K562 (cell line): ENCODE data around the gene DEGS2. TPM values are rescaled to one million over a fixed set of nuclear protein-coding genes. Genes with fewer than 3 reads are reported as not detected.
A peak's percentile ranks its signal among the peaks of the same experiment; 100 is the strongest.

ENCODE experiments used
- BCOR ChIP-seq: fragments of 450-650 bp; IDR thresholded peaks from 2 replicates; pipeline ENCODE4 v1.6.1; 2016
- CBFB ChIP-seq: sonication (generic); formaldehyde crosslinking; IDR thresholded peaks from 2 replicates; pipeline ENCODE4 v1.4.0; 2020; ENCODE audit warnings: mild to moderate bottlenecking, missing genetic modification reagents
- CHD1 ChIP-seq: fragments of 200-600 bp; sonication (generic); IDR thresholded peaks from one replicate; pipeline ENCODE4 v1.6.1; 2012; ENCODE audit warnings: mild to moderate bottlenecking, moderate library complexity, low read length, inconsistent platforms
- CREB5 ChIP-seq: fragments of 250-450 bp; sonication (Bioruptor Pico); IDR thresholded peaks from 2 replicates; pipeline ENCODE4 v1.5.0; 2020; ENCODE audit warnings: mild to moderate bottlenecking
- CREM ChIP-seq: IDR thresholded peaks from 2 replicates; pipeline ENCODE4 v1.6.1; 2014; ENCODE audit warnings: antibody characterized with exemption, low read depth
- ELF4 ChIP-seq: fragments of 450-650 bp; formaldehyde crosslinking; IDR thresholded peaks from 2 replicates; pipeline ENCODE4 v1.4.0; 2022; ENCODE audit warnings: missing genetic modification characterization
- ELK1 ChIP-seq: sonication (generic); formaldehyde crosslinking; IDR thresholded peaks from 2 replicates; pipeline ENCODE4 v1.8.1; 2022; ENCODE audit warnings: missing genetic modification reagents
- ERF ChIP-seq: fragments of 450-650 bp; formaldehyde crosslinking; IDR thresholded peaks from 2 replicates; pipeline ENCODE4 v1.4.0; 2020; ENCODE audit warnings: mild to moderate bottlenecking, mixed read lengths
- FOSL1 ChIP-seq: fragments of 200-800 bp; sonication (Bioruptor generic); conservative IDR thresholded peaks from 2 replicates; pipeline ENCODE4 v1.6.1; 2016; ENCODE audit warnings: missing genetic modification characterization, missing compliant biosample characterization
- HMGXB4 ChIP-seq: sonication (generic); formaldehyde crosslinking; IDR thresholded peaks from 2 replicates; pipeline ENCODE4 v1.8.1; 2023; ENCODE audit warnings: mild to moderate bottlenecking, missing genetic modification reagents
- KDM4B ChIP-seq, 2 experiments: fragments of 450-650 bp in 1 of 2; sonication (generic) in 1 of 2; IDR thresholded peaks; 2 replicates each; pipeline ENCODE4 v1.6.1; 2016 to 2017; ENCODE audit warnings: borderline replicate concordance in 2 of 2, antibody characterized with exemption in 1 of 2, low read depth in 1 of 2, mild to moderate bottlenecking in 1 of 2
- MAFK ChIP-seq: IDR thresholded peaks from 2 replicates; pipeline ENCODE4 v1.6.1; 2011; ENCODE audit warnings: low read length, improper control_type of control experiment
- NCOR1 ChIP-seq: fragments of 450-650 bp; IDR thresholded peaks from 2 replicates; pipeline ENCODE4 v1.6.1; 2016; ENCODE audit warnings: mild to moderate bottlenecking, moderate library complexity
- NFE2L1 ChIP-seq: fragments of 450-650 bp; IDR thresholded peaks from 2 replicates; pipeline ENCODE4 v1.6.1; 2016; ENCODE audit warnings: missing genetic modification characterization, low read depth, mild to moderate bottlenecking, missing compliant biosample characterization, moderate library complexity, borderline replicate concordance
- SP2 ChIP-seq: IDR thresholded peaks from 2 replicates; pipeline ENCODE4 v1.6.1; 2011; ENCODE audit warnings: mild to moderate bottlenecking, low read depth, low read length, moderate library complexity; ENCODE audit not compliant: poor library complexity, severe bottlenecking; ENCODE audit errors: extremely low read depth
- TBL1XR1 ChIP-seq, 2 experiments: IDR thresholded peaks; 2 replicates each; pipeline ENCODE4 v1.6.1; 2012; ENCODE audit warnings: improper control_type of control experiment in 2 of 2, low read length in 2 of 2, mild to moderate bottlenecking in 1 of 2
- TEAD4 ChIP-seq, 2 experiments: sonication (generic) in 1 of 2; formaldehyde crosslinking in 1 of 2; IDR thresholded peaks; 2 replicates each; pipeline versions ENCODE4 v1.6.1 to v1.8.0; 2012 to 2022; ENCODE audit warnings: borderline replicate concordance in 1 of 2, inconsistent platforms in 1 of 2, low read length in 1 of 2, mild to moderate bottlenecking in 1 of 2, missing genetic modification reagents in 1 of 2
- U2AF1 ChIP-seq: fragments of 200-400 bp; formaldehyde crosslinking; optimal IDR thresholded peaks from 2 replicates; pipeline ENCODE3; 2017; ENCODE audit warnings: mild to moderate bottlenecking, low read depth, low read length, moderate library complexity
- ZNF354B ChIP-seq: fragments of 250-450 bp; sonication (Bioruptor Pico); IDR thresholded peaks from 2 replicates; pipeline ENCODE4 v1.4.0; 2020
- ZNF408 ChIP-seq: fragments of 250-450 bp; sonication (Bioruptor Pico); IDR thresholded peaks from 2 replicates; pipeline ENCODE4 v1.4.0; 2020; ENCODE audit warnings: low read depth, mild to moderate bottlenecking, moderate library complexity
- ZNF444 ChIP-seq: fragments of 250-450 bp; sonication (Bioruptor Pico); IDR thresholded peaks from 2 replicates; pipeline ENCODE4 v1.4.0; 2020; ENCODE audit warnings: mild to moderate bottlenecking, moderate library complexity
- polyA plus RNA-seq, 8 experiments: library from polyadenylated mRNA; depleted of rRNA in 4 of 8; stranded (reverse) in 5 of 8; unstranded in 3 of 8; fragments of >200 nt; fragmentation: Nextera tagmentation in 2 of 8; fragmentation: Illumina TruSeq in 1 of 8; extraction: Ambion mirVana in 2 of 8; extraction: Trizol in 1 of 8; gene quantifications; 2 replicates each; pipeline versions ENCODE4 v1.2.1 to v1.2.3, GENCODE V29; 2011 to 2014; ENCODE audit warnings: inconsistent platforms in 1 of 8, missing spikeins in 1 of 8
- total RNA-seq, 7 experiments: library from RNA; depleted of rRNA in 6 of 7; stranded (reverse); fragments of >200 nt in 6 of 7; fragmentation: Illumina TruSeq in 2 of 7; extraction: Trizol in 2 of 7; gene quantifications; 2 replicates each; pipeline versions ENCODE4 v1.2.1 to v1.2.3, GENCODE V29; 2011 to 2021; ENCODE audit warnings: low replicate concordance in 1 of 7
- TF ChIP-seq, protein P1 (sequence below), 2 experiments: IDR thresholded peaks; 2 replicates each; pipeline ENCODE4 v1.6.1; 2012; ENCODE audit warnings: improper control_type of control experiment in 2 of 2, low read depth in 2 of 2, low read length in 2 of 2, borderline replicate concordance in 1 of 2

DEGS2 gene
- total and polyA plus RNA-seq, 9 of the 15 experiments (the other 6 are each of a cell fraction or from before 2014, with no cell fraction given), result 0.22 to 2.9 (median 0.70) TPM

DNA sequence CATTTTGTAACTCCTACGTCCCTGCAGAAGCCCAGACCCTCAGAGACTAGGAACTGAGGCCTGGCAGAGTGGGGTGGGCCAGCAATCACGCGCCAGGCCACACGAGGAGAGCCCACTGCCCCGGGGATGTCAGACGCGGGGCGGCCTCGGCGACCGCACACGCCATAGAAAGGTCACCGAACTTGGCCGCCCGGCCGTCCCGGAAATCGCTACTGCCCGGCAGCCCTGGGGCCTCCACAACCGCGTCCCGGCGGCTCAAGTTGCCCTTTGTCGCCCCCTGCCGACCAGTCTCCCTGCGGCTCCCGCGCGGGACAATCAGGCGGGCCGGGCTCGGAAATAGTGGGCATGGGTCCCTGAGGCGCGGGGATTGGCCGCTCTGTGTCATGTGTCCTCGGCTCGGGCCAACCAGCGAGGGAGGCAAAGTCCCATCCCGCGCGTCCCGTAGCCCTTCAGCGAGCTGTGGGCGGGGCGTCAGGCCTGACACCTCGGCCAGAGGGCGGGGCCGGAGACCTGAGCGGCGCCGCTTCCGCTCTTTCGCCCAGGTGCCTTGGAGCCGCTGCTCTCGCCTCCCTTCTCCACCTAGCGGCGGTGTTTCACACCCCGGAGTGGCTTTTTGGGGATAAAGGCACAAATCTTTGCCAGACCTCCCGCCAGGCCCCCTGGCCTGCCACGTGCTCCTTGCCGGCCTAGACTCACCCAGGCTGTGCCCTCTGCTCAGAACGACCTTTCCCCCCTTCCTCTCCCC, 33.4 kb upstream of the DEGS2 start (continued):
- TF ChIP-seq, protein P1, sequence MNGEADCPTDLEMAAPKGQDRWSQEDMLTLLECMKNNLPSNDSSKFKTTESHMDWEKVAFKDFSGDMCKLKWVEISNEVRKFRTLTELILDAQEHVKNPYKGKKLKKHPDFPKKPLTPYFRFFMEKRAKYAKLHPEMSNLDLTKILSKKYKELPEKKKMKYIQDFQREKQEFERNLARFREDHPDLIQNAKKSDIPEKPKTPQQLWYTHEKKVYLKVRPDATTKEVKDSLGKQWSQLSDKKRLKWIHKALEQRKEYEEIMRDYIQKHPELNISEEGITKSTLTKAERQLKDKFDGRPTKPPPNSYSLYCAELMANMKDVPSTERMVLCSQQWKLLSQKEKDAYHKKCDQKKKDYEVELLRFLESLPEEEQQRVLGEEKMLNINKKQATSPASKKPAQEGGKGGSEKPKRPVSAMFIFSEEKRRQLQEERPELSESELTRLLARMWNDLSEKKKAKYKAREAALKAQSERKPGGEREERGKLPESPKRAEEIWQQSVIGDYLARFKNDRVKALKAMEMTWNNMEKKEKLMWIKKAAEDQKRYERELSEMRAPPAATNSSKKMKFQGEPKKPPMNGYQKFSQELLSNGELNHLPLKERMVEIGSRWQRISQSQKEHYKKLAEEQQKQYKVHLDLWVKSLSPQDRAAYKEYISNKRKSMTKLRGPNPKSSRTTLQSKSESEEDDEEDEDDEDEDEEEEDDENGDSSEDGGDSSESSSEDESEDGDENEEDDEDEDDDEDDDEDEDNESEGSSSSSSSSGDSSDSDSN (IDR thresholded peaks at IDR 0.05; ENCODE audit: borderline replicate concordance in 1 of 2, low read depth in 2 of 2, low read length in 2 of 2), result no peak
- TF ChIP-seq CBFB (CRISPR knock-in tag), result no peak
- TF ChIP-seq ELF4, result no peak
- no peak for TF ChIP-seq BCOR
- no peak for TF ChIP-seq CHD1
- TF ChIP-seq ERF (CRISPR knock-in tag), result peak; percentile 43; the same call in 1 of the 2 replicates
- TF ChIP-seq NFE2L1 (tag), result no peak
- TF ChIP-seq HMGXB4 (CRISPR knock-in tag), result no peak
- no peak for TF ChIP-seq ELK1 (CRISPR knock-in tag)
- no peak for TF ChIP-seq ZNF444 (CRISPR knock-in tag)
- no peak for TF ChIP-seq TBL1XR1 (IDR thresholded peaks at IDR 0.05; ENCODE audit: low read length in 2 of 2)
- TF ChIP-seq ZNF408 (CRISPR knock-in tag), result no peak
- TF ChIP-seq SP2, result no peak
- TF ChIP-seq TEAD4 (IDR thresholded peaks at IDR 0.05; ENCODE audit: low read length), result no peak
- no peak for TF ChIP-seq TEAD4 (CRISPR knock-in tag; IDR thresholded peaks at IDR 0.05; ENCODE audit: borderline replicate concordance)
- TF ChIP-seq KDM4B (IDR thresholded peaks at IDR 0.05; ENCODE audit: borderline replicate concordance in 2 of 2, low read depth in 1 of 2), result no peak
- no peak for TF ChIP-seq CREB5 (CRISPR knock-in tag)
- TF ChIP-seq MAFK, result no peak
- no peak for TF ChIP-seq FOSL1
- no peak for TF ChIP-seq ZNF354B (CRISPR knock-in tag)
- TF ChIP-seq U2AF1, result peak; percentile 43
- TF ChIP-seq CREM, result peak; percentile 30; the same call in 1 of the 2 replicates
- TF ChIP-seq NCOR1, result no peak
